OCI-LY3 (cell line): ENCODE results near the gene BMP7.

Experiments used
- H2AFZ ChIP-seq: fragments of 200-600, 300-600 bp; shearing (Covaris generic); 2 replicates; pipeline ENCODE4 v1.6.0; 2014; ENCODE audit warnings: antibody characterized with exemption, low read depth, low read length
- H3K27ac ChIP-seq: fragments of 200-600, 300-600 bp; sonication (generic); 2 replicates; pipeline ENCODE4 v1.5.1; 2014; ENCODE audit warnings: mild to moderate bottlenecking, low read length, moderate library complexity, mixed read lengths
- H3K27me3 ChIP-seq: fragments of 200-600, 300-600 bp; sonication (generic); 2 replicates; pipeline ENCODE4 v1.6.1; 2014; ENCODE audit warnings: low read depth, low read length, mixed read lengths
- H3K36me3 ChIP-seq: fragments of 200-600, 300-600 bp; sonication (generic); replicated peaks from 2 replicates; pipeline ENCODE3; 2014; ENCODE audit warnings: low read depth, low read length, mixed read lengths
- H3K4me1 ChIP-seq: fragments of 300-600, 200-600 bp; sonication (generic); 2 replicates; pipeline ENCODE4 v1.6.1; 2014; ENCODE audit warnings: low read length, mixed read lengths
- H3K4me2 ChIP-seq: fragments of 200-600, 300-600 bp; sonication (generic); 2 replicates; pipeline ENCODE4 v1.6.1; 2014; ENCODE audit warnings: low read length, mixed read lengths
- H3K4me3 ChIP-seq: fragments of 300-600, 200-600 bp; sonication (generic); 2 replicates; pipeline ENCODE4 v1.5.1; 2014; ENCODE audit warnings: antibody characterized with exemption, mild to moderate bottlenecking, low read length, moderate library complexity
- H3K79me2 ChIP-seq: fragments of 300-600, 200-600 bp; shearing (Covaris generic); 2 replicates; pipeline ENCODE4 v1.6.1; 2014; ENCODE audit warnings: mild to moderate bottlenecking, low read length, mixed read lengths
- H3K9ac ChIP-seq: fragments of 300-600, 200-600 bp; shearing (Covaris generic); 2 replicates; pipeline ENCODE4 v1.6.0; 2014; ENCODE audit warnings: mild to moderate bottlenecking, low read length, moderate library complexity
- H3K9me3 ChIP-seq: fragments of 200-600, 300-600 bp; shearing (Covaris generic); 2 replicates; pipeline ENCODE4 v1.6.1; 2014; ENCODE audit warnings: low read length, mixed read lengths; ENCODE audit not compliant: insufficient read depth
- H4K20me1 ChIP-seq: fragments of 200-600, 300-600 bp; sonication (generic); 2 replicates; pipeline ENCODE4 v1.6.1; 2016; ENCODE audit warnings: low read length, mixed read lengths; ENCODE audit not compliant: insufficient read depth
- EZH2phosphoT487 ChIP-seq: fragments of 200-600 bp; shearing (Covaris generic); IDR thresholded peaks from 2 replicates; pipeline ENCODE4 v1.6.1; 2018; ENCODE audit warnings: antibody characterized with exemption, mixed run types, low read depth
- TF ChIP-seq, protein P1 (sequence below): fragments of 200-600, 300-600 bp; sonication (generic); IDR thresholded peaks from 2 replicates; pipeline ENCODE4 v1.5.1; 2014; ENCODE audit warnings: antibody characterized with exemption, low read length, low read depth

The BMP7 gene

DNA sequence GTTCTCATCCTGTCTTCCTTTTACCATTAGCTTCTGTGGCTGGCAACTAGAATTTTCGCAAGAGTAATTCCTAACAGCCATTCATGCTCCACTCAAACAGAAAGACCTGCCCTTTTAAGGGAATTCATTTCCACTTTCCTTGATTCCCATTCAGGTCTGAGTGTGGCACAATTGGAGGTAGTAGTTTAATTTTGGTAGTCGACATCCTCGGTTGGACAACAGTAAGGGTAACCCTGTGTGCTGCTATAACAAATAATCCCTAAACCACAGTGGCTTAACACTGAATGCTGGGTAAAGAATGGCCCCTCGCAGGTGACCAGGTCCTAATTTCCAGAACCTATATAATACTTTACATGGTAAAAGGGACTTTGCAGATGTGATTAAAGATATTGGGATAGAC lies 142.9 kb downstream of the BMP7 start:
- Histone ChIP-seq H3K4me1 (peaks cover 24% of the 10 kb centered on the region), H3K4me2 (no peak overlapping the region)

DNA sequence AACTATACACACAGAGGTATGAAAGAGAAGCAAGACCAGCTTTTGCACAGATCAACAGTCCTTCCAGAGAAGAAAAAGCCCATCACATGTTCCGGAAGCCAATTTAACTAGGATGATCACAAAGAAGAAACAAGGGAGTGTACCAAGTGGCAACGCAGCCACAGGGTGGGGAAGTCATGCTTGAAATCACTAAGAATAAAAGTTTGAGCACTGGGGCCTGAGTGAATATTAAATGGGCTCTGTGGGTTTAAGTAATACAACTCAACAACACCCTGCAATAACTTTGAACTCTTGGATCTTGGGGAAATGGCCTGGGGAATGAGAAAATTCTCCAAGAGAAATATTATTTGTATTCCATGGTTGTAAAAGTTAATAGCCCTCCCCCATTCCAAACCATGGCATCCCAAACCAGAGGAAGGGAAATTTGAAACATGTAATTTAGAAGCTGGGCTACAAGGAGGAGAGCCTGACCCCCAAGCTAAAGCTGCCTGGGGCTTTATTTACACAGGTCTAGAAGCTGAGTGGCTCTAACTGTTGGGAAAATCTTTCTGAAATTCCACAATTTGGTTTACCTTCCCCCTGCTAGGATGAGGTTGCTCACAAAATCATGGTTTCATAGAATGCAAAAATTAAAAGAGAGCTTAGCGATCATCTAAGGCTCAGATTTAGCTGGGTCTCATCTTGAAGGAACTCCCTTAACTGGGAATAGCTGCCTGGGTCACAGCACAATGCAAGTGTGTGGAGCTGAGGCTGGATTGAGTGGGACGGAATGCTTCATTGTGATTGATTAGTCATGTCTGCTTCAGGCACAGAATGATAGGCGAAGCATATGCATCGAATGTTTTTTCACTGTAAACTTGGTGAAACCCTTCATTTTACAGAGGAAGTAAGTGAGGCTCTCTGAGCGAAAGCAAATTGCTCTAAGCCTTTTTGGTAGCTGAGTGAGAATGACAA lies 143.6 kb downstream of the BMP7 start:
- no peaks in the 10 kb centered on the region for H3K36me3 ChIP-seq
- no peak overlapping the region for H3K4me2 ChIP-seq
- H3K4me3 ChIP-seq, result no peak overlapping the region
- H3K27ac ChIP-seq, result no peak overlapping the region
- no peak overlapping the region for H3K9ac ChIP-seq
- H3K9me3 ChIP-seq, result no peaks in the 10 kb centered on the region
- no peaks in the 10 kb centered on the region for H3K79me2 ChIP-seq
- no peak overlapping the region for H2AFZ ChIP-seq
- H3K4me1 ChIP-seq, result peaks cover 24% of the 10 kb centered on the region
- TF ChIP-seq EZH2phosphoT487, result no peak
- TF ChIP-seq, protein P1, sequence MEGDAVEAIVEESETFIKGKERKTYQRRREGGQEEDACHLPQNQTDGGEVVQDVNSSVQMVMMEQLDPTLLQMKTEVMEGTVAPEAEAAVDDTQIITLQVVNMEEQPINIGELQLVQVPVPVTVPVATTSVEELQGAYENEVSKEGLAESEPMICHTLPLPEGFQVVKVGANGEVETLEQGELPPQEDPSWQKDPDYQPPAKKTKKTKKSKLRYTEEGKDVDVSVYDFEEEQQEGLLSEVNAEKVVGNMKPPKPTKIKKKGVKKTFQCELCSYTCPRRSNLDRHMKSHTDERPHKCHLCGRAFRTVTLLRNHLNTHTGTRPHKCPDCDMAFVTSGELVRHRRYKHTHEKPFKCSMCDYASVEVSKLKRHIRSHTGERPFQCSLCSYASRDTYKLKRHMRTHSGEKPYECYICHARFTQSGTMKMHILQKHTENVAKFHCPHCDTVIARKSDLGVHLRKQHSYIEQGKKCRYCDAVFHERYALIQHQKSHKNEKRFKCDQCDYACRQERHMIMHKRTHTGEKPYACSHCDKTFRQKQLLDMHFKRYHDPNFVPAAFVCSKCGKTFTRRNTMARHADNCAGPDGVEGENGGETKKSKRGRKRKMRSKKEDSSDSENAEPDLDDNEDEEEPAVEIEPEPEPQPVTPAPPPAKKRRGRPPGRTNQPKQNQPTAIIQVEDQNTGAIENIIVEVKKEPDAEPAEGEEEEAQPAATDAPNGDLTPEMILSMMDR, result no peak
- peaks cover 46% of the 10 kb centered on the region for H3K27me3 ChIP-seq
- H4K20me1 ChIP-seq, result no peaks in the 10 kb centered on the region

More for the DNA sequence above, 142.9 kb downstream of the BMP7 start:
- no peak for TF ChIP-seq EZH2phosphoT487
- TF ChIP-seq, protein P1, result no peak
- H3K4me3 ChIP-seq, result no peak overlapping the region
- no peaks in the 10 kb centered on the region for H4K20me1 ChIP-seq
- H3K27ac ChIP-seq, result no peak overlapping the region
- H3K79me2 ChIP-seq, result no peaks in the 10 kb centered on the region
- H3K27me3 ChIP-seq, result peaks cover 51% of the 10 kb centered on the region
- no peak overlapping the region for H3K9ac ChIP-seq
- no peaks in the 10 kb centered on the region for H3K36me3 ChIP-seq
- H3K9me3 ChIP-seq, result no peaks in the 10 kb centered on the region
- no peak overlapping the region for H2AFZ ChIP-seq

DNA sequence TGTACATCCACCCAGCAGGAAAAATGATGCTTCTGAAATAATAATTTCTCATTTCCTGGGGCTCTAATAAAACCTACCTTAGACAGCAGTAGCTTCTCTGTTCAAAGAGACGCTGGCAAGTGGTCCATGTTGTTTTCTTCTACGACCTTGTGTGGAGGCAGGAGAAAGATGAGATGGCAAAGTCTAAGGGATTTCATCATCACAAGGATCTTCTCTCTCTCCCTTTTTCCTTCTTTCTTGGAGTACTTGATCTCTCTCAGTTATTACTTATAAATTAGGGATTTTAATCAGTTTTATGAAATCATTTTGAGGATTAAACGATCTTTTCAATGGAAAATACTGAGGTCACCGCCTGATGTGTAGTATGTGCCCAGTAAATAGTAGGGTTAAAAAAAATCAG lies 147.5 kb downstream of the BMP7 start:
- H3K9ac ChIP-seq, result no peak overlapping the region
- no peaks in the 10 kb centered on the region for H3K36me3 ChIP-seq
- H3K79me2 ChIP-seq, result no peaks in the 10 kb centered on the region
- H3K27me3 ChIP-seq, result peaks cover 24% of the 10 kb centered on the region
- peaks cover 5% of the 10 kb centered on the region for H3K4me1 ChIP-seq
- no peak overlapping the region for H3K27ac ChIP-seq
- no peak overlapping the region for H3K4me2 ChIP-seq
- no peak for TF ChIP-seq EZH2phosphoT487
- H3K4me3 ChIP-seq, result no peak overlapping the region
- no peaks in the 10 kb centered on the region for H3K9me3 ChIP-seq
- H4K20me1 ChIP-seq, result no peaks in the 10 kb centered on the region
- no peak overlapping the region for H2AFZ ChIP-seq
